KMS-11 (cell line): ENCODE measurements around the gene DES.

Experiments
- H2AFZ ChIP-seq: fragments of 200-600 bp; sonication (generic); 2 replicates; pipeline ENCODE4 v1.6.1; 2016; ENCODE audit warnings: antibody characterized with exemption, mixed run types, low read depth
- H3K27ac ChIP-seq: fragments of 200-600 bp; sonication (generic); 2 replicates; pipeline ENCODE4 v1.6.1; 2016; ENCODE audit warnings: mild to moderate bottlenecking, mixed run types
- H3K27me3 ChIP-seq: fragments of 200-600 bp; sonication (generic); 2 replicates; pipeline ENCODE4 v1.6.1; 2017; ENCODE audit warnings: mild to moderate bottlenecking, low read depth, mixed run types, moderate library complexity; ENCODE audit not compliant: insufficient read depth
- H3K36me3 ChIP-seq: fragments of 200-600 bp; sonication (generic); 2 replicates; pipeline ENCODE4 v1.6.1; 2017; ENCODE audit warnings: mild to moderate bottlenecking, mixed run types; ENCODE audit not compliant: insufficient read depth
- H3K4me1 ChIP-seq: fragments of 200-600 bp; sonication (generic); 2 replicates; pipeline ENCODE4 v1.6.1; 2016; ENCODE audit warnings: mild to moderate bottlenecking, low read depth, mixed run types; ENCODE audit not compliant: poor library complexity, severe bottlenecking
- H3K4me2 ChIP-seq: fragments of 200-600 bp; sonication (generic); 2 replicates; pipeline ENCODE4 v1.7.0; 2016; ENCODE audit warnings: mild to moderate bottlenecking, mixed run types
- H3K4me3 ChIP-seq: fragments of 200-600 bp; sonication (generic); IDR thresholded peaks from 2 replicates; pipeline ENCODE4 v1.6.1; 2017; ENCODE audit warnings: low read depth, low read length, mixed read lengths; ENCODE audit not compliant: insufficient read depth
- H3K79me2 ChIP-seq: fragments of 200-600 bp; sonication (generic); 2 replicates; pipeline ENCODE4 v1.6.1; 2016; ENCODE audit warnings: low read depth, mixed run types; ENCODE audit not compliant: insufficient read depth
- H3K9ac ChIP-seq: fragments of 200-600 bp; sonication (generic); 2 replicates; pipeline ENCODE4 v1.6.1; 2016; ENCODE audit warnings: mild to moderate bottlenecking, mixed run types
- H4K20me1 ChIP-seq: fragments of 200-600 bp; sonication (generic); 2 replicates; pipeline ENCODE4 v1.6.1; 2016; ENCODE audit warnings: mild to moderate bottlenecking, mixed run types; ENCODE audit not compliant: insufficient read depth
- TF ChIP-seq, protein P1 (sequence below): fragments of 200-600 bp; sonication (generic); conservative IDR thresholded peaks from 2 replicates; pipeline ENCODE4 v1.6.1; 2017; ENCODE audit warnings: low read depth, mild to moderate bottlenecking, antibody characterized with exemption, low read length, moderate library complexity, mixed read lengths

Gene DES

DNA sequence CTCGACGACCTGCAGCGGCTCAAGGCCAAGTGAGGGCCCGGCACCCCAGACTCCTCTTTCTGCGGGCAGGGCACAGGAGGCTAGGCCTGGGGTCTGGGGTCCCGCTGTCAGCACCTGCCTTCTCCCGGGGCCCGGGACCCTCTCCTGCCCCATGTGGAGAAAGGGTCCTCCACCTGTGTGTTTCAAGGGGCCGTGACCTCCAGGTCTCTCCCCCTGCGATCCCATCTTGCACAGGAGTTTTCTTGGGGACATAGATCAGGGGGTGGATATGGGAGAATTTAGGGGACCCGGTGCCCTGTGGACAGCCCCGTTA is 791 bp downstream of the DES start:
- Histone ChIP-seq H3K27ac (no peak overlapping the region), H3K36me3 (no peaks in the 10 kb centered on the region), H2AFZ (no peak overlapping the region), H3K4me3 (no peak overlapping the region), H3K27me3 (no peaks in the 10 kb centered on the region), H3K9ac (no peak overlapping the region), H3K79me2 (no peaks in the 10 kb centered on the region), H4K20me1 (no peaks in the 10 kb centered on the region), H3K4me1 (no peaks in the 10 kb centered on the region), H3K4me2 (no peak overlapping the region)
- TF ChIP-seq, protein P1, sequence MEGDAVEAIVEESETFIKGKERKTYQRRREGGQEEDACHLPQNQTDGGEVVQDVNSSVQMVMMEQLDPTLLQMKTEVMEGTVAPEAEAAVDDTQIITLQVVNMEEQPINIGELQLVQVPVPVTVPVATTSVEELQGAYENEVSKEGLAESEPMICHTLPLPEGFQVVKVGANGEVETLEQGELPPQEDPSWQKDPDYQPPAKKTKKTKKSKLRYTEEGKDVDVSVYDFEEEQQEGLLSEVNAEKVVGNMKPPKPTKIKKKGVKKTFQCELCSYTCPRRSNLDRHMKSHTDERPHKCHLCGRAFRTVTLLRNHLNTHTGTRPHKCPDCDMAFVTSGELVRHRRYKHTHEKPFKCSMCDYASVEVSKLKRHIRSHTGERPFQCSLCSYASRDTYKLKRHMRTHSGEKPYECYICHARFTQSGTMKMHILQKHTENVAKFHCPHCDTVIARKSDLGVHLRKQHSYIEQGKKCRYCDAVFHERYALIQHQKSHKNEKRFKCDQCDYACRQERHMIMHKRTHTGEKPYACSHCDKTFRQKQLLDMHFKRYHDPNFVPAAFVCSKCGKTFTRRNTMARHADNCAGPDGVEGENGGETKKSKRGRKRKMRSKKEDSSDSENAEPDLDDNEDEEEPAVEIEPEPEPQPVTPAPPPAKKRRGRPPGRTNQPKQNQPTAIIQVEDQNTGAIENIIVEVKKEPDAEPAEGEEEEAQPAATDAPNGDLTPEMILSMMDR = no peak

- no peak overlapping the region for H3K4me2 ChIP-seq
- H3K4me3 ChIP-seq = no peak overlapping the region
- H3K27ac ChIP-seq = no peak overlapping the region
- no peaks in the 10 kb centered on the region for H3K79me2 ChIP-seq
- no peaks in the 10 kb centered on the region for H3K36me3 ChIP-seq
- H3K9ac ChIP-seq = no peak overlapping the region
- H3K27me3 ChIP-seq = no peaks in the 10 kb centered on the region
- H4K20me1 ChIP-seq = no peaks in the 10 kb centered on the region
- TF ChIP-seq, protein P1 = no peak
- H2AFZ ChIP-seq = no peak overlapping the region
- no peaks in the 10 kb centered on the region for H3K4me1 ChIP-seq
Observed at GRCh38 chr2:219419331-219420197, 1.4 kb downstream of the DES start.

DNA sequence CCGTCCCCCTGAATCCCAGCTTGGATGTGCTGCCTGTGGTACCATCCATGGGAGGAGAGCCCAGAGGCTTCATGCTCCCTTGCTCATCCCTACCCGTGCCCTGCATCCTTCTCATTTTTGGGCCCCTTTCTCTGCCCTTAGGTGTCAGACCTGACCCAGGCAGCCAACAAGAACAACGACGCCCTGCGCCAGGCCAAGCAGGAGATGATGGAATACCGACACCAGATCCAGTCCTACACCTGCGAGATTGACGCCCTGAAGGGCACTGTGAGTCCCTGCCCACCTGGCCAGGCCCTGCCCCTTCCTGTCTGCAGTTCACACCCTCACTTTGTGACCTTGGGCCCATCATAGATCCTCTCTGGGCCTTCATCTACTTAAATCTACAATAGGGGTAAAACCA is 2.5 kb downstream of the DES start:
- H3K4me3 ChIP-seq = no peak overlapping the region
- no peak overlapping the region for H3K27ac ChIP-seq
- H3K36me3 ChIP-seq = no peaks in the 10 kb centered on the region
- H2AFZ ChIP-seq = no peak overlapping the region
- H4K20me1 ChIP-seq = no peaks in the 10 kb centered on the region
- no peaks in the 10 kb centered on the region for H3K4me1 ChIP-seq
- H3K79me2 ChIP-seq = no peaks in the 10 kb centered on the region
- TF ChIP-seq, protein P1 = no peak
- no peak overlapping the region for H3K9ac ChIP-seq
- no peak overlapping the region for H3K4me2 ChIP-seq
- H3K27me3 ChIP-seq = no peaks in the 10 kb centered on the region; the same call in 1 of the 2 replicates

- H3K27me3 ChIP-seq = no peaks in the 10 kb centered on the region; the same call in 1 of the 2 replicates
- no peak overlapping the region for H3K9ac ChIP-seq
- no peak overlapping the region for H3K27ac ChIP-seq
- no peaks in the 10 kb centered on the region for H3K4me1 ChIP-seq
- TF ChIP-seq, protein P1 = no peak
- no peaks in the 10 kb centered on the region for H4K20me1 ChIP-seq
- no peak overlapping the region for H3K4me2 ChIP-seq
- no peak overlapping the region for H2AFZ ChIP-seq
- no peaks in the 10 kb centered on the region for H3K36me3 ChIP-seq
- no peak overlapping the region for H3K4me3 ChIP-seq
- H3K79me2 ChIP-seq = no peaks in the 10 kb centered on the region
Observed at GRCh38 chr2:219421323-219421722, 3.1 kb downstream of the DES start.
